ENCODE measurements around the gene KCTD11. TPM values are rescaled to one million over a fixed set of nuclear protein-coding genes. Genes with fewer than 3 reads are reported as not detected.

KCTD11 gene
- total and polyA plus RNA-seq, 10 of the 15 experiments (the other 5 are each of a cell fraction or from before 2014, with no cell fraction given) = 0.05 to 7.3 (median 2.9) TPM

DNA sequence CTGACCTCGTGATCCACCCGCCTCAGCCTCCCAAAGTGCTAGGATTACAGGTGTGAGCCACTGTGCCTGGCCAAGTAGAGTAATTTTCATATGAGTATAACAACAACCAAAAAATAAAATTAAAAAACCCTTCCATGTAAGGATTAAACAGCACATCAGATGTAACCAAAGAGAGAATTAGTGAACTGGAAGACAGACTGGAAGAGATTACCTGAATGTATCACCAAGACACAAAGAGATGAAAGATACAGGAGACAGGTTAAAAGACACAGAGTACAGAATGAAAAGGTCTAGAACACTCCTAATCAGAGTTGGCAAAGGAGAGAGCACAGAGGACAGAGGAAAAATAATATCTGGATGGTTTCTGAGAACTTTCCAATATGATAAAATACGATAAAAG, 27.2 kb downstream of the KCTD11 start (continued):
- TF ChIP-seq ZBTB4 (CRISPR knock-in tag; IDR thresholded peaks at IDR 0.05) = no peak
- TF ChIP-seq CTCF (IDR thresholded peaks at IDR 0.05 in 2 of 3, conservative IDR thresholded peaks at IDR 0.05 in 1 of 3; ENCODE audit: control insufficient read depth in 2 of 3, extremely low read depth in 1 of 3, insufficient read depth in 1 of 3, low read depth in 3 of 3, low read length in 3 of 3) = no peak
- no peak for TF ChIP-seq RFX5 (IDR thresholded peaks at IDR 0.05; ENCODE audit: low read depth, low read length)
- TF ChIP-seq BCL11A (IDR thresholded peaks at IDR 0.05; ENCODE audit: low read depth, low read length) = no peak
- TF ChIP-seq RUNX3 (IDR thresholded peaks at IDR 0.05; ENCODE audit: low read length) = no peak

GRCh38 chr17:7380321-7380720, 28.4 kb downstream of the KCTD11 start:
- Histone ChIP-seq H3K4me3 (no peak overlapping the region), H3K9ac (ENCODE audit: control insufficient read depth, insufficient read depth, low read length) (no peak overlapping the region), H3K4me1 (ENCODE audit: control insufficient read depth, insufficient read depth, low read length) (peaks cover 8% of the 10 kb centered on the region; the same call in 1 of the 2 replicates), H3K36me3 (ENCODE audit: control insufficient read depth in 2 of 2, insufficient read depth in 2 of 2, low read length in 1 of 2) (no peaks in the 10 kb centered on the region), H3K79me2 (ENCODE audit: control insufficient read depth, insufficient read depth, low read length) (no peaks in the 10 kb centered on the region), H3K27me3 (replicated peaks in 1 of 2; ENCODE audit: control insufficient read depth in 2 of 2, insufficient read depth in 2 of 2, low read length in 1 of 2) (peaks cover 4 to 5% of the 10 kb centered on the region in 2 experiments; a peak in 3 of 4 replicates), H3K9me3 (replicated peaks; ENCODE audit: control insufficient read depth, insufficient read depth, low read length) (peaks cover 3% of the 10 kb centered on the region; the same call in 2 of the 3 replicates), H2AFZ (ENCODE audit: control insufficient read depth, low read depth, low read length) (no peak overlapping the region), H3K27ac (ENCODE audit: control insufficient read depth, insufficient read depth) (no peak overlapping the region), H3K4me2 (ENCODE audit: control insufficient read depth, insufficient read depth) (no peak overlapping the region), H4K20me1 (ENCODE audit: control insufficient read depth, insufficient read depth) (no peaks in the 10 kb centered on the region)
- ChIA-PET POLR2A (interaction anchor here (0.6 kb wide), 1 partner anchor 225 kb away, joined by 3 read pairs; no protein-coding TSS in a partner anchor), CTCF (no interaction called here), SMC1A (ENCODE audit: uncharacterized antibody, unreplicated experiment) (no interaction called here), RAD21 (ENCODE audit: unreplicated experiment) (no interaction called here)
- no peak for DNase-seq (ENCODE audit: low read depth, low spot score)
- no peak for FAIRE-seq
- WGBS (ENCODE audit: insufficient coverage, insufficient replicate concordance, low lambda C conversion rate, missing lambda C conversion rate) = 68% methylated on average over 7 of the region's 7 CpGs
- BruUV-seq (replicated peaks) = no TSS peak
- in situ Hi-C loops (cut with MboI) (no loop called here), intact Hi-C loops (cut with micrococcal nuclease; ENCODE audit: unreplicated experiment) (no loop called here)
- no peak for ATAC-seq
- TF ChIP-seq ZBTB33 (IDR thresholded peaks at IDR 0.05) (no peak), GABPA (IDR thresholded peaks at IDR 0.05; ENCODE audit: low read depth) (no peak), RCOR1 (conservative IDR thresholded peaks at IDR 0.05; ENCODE audit: low read depth, low read length) (no peak)
- TF ChIP-seq, protein P1, sequence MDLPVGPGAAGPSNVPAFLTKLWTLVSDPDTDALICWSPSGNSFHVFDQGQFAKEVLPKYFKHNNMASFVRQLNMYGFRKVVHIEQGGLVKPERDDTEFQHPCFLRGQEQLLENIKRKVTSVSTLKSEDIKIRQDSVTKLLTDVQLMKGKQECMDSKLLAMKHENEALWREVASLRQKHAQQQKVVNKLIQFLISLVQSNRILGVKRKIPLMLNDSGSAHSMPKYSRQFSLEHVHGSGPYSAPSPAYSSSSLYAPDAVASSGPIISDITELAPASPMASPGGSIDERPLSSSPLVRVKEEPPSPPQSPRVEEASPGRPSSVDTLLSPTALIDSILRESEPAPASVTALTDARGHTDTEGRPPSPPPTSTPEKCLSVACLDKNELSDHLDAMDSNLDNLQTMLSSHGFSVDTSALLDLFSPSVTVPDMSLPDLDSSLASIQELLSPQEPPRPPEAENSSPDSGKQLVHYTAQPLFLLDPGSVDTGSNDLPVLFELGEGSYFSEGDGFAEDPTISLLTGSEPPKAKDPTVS (IDR thresholded peaks at IDR 0.05; ENCODE audit: low read depth, low read length) = no peak
- TF ChIP-seq, protein P2, sequence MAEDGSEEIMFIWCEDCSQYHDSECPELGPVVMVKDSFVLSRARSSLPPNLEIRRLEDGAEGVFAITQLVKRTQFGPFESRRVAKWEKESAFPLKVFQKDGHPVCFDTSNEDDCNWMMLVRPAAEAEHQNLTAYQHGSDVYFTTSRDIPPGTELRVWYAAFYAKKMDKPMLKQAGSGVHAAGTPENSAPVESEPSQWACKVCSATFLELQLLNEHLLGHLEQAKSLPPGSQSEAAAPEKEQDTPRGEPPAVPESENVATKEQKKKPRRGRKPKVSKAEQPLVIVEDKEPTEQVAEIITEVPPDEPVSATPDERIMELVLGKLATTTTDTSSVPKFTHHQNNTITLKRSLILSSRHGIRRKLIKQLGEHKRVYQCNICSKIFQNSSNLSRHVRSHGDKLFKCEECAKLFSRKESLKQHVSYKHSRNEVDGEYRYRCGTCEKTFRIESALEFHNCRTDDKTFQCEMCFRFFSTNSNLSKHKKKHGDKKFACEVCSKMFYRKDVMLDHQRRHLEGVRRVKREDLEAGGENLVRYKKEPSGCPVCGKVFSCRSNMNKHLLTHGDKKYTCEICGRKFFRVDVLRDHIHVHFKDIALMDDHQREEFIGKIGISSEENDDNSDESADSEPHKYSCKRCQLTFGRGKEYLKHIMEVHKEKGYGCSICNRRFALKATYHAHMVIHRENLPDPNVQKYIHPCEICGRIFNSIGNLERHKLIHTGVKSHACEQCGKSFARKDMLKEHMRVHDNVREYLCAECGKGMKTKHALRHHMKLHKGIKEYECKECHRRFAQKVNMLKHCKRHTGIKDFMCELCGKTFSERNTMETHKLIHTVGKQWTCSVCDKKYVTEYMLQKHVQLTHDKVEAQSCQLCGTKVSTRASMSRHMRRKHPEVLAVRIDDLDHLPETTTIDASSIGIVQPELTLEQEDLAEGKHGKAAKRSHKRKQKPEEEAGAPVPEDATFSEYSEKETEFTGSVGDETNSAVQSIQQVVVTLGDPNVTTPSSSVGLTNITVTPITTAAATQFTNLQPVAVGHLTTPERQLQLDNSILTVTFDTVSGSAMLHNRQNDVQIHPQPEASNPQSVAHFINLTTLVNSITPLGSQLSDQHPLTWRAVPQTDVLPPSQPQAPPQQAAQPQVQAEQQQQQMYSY (CRISPR knock-in tag; IDR thresholded peaks at IDR 0.05) = no peak

Measured in GM12878 (cell line).